Putamen (tissue), 1 donor: Measurements from ENCODE around the gene FAM163A.
"Not testable (repeated sequence)": the region's sequence is repeated elsewhere in the genome, so short reads cannot be mapped to it uniquely, and the experiment has no call there.

ENCODE experiments used
- DNase-seq: peaks from one replicate; pipeline ENCODE4 v3.0.0-alpha.2; 2016; ENCODE audit warnings: low spot score

FAM163A gene

GRCh38 chr1:179855831-179856230 lies 112.7 kb downstream of the FAM163A start:
- DNase-seq: not testable (repeated sequence)

DNA sequence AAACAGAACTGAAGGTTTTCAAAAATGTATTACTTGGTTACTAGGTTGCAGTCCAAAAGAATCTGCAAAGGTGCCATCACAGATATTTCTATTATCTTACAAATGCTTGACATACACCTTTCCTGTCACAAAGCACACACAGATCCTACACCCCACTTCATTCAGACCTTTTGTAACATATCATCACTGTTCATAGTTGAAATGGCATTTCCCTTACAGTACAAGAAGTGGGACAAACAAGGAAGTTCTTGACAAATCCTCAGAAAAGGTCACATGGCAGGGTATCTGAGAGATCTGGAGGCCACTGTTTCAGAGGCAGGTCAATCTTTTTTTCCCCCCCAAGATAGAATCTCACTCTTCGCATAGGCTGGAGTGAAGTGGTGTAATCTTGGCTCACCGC lies 113.2 kb downstream of the FAM163A start:
- no peak for DNase-seq

GRCh38 chr1:179857009-179857408 lies 113.9 kb downstream of the FAM163A start:
- no peak for DNase-seq

GRCh38 chr1:179860652-179861051 lies 117.6 kb downstream of the FAM163A start:
- no peak for DNase-seq

DNA sequence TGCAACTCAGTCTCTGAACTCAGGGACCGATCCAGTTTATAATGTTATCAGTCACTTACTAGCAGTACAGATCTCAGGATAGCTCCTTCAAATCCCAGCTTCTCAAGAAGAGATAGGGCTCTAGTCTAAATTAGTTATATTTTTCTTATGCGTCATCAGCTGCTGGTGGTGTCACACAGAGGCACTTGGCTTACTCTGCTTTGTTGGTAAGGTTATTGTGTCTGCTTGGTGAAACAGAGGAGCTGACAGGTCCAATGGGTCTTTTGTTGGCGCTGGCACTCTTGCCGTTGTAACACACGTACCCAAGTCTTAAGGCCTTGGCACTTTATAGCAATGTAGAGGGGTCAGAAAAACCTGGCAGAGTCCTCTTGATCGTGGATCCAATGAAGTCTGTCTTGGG lies 122.3 kb downstream of the FAM163A start:
- no peak for DNase-seq
